GM12873 (cell line): Measurements from ENCODE around the gene KRT26.

Experiments
- CTCF ChIP-seq: IDR thresholded peaks from 2 replicates; pipeline ENCODE4 v1.5.1; 2012; ENCODE audit warnings: low read depth, mild to moderate bottlenecking, moderate library complexity, low read length, control low read depth; ENCODE audit not compliant: insufficient read depth; ENCODE audit errors: missing control alignments

Gene KRT26

GRCh38 chr17:40803617-40804082 is 31.6 kb upstream of the KRT26 start:
- peak; percentile 83 for TF ChIP-seq CTCF

- no peak for TF ChIP-seq CTCF
Measured at GRCh38 chr17:40801157-40801556, 29.2 kb upstream of the KRT26 start.

GRCh38 chr17:40800381-40800780 is 28.4 kb upstream of the KRT26 start:
- TF ChIP-seq CTCF = no peak

DNA sequence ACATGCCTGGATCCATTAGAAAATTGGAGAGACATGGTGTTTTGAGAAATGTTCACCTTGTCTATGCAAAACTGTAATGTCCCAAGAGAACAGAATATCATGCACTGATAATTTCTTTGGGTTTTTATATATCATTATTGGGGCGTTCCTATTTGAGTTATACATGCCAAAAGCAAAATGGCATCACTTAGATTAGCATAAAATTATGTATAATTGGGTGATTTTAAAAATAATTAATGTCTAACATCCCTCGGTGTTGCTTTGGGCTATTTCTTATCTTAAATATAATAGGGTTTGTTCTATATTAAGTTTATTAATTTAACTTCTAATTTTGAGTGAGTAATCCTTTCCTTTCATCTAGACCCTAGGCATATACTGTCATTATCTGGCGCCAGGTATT is 27.9 kb upstream of the KRT26 start, which contains the start of gene KRT28:
TSS of gene KRT28 (minus strand) at position 101 of the 400 bp plus-strand sequence. CDS start at position 35, 66 bp downstream.
- no peak for TF ChIP-seq CTCF

DNA sequence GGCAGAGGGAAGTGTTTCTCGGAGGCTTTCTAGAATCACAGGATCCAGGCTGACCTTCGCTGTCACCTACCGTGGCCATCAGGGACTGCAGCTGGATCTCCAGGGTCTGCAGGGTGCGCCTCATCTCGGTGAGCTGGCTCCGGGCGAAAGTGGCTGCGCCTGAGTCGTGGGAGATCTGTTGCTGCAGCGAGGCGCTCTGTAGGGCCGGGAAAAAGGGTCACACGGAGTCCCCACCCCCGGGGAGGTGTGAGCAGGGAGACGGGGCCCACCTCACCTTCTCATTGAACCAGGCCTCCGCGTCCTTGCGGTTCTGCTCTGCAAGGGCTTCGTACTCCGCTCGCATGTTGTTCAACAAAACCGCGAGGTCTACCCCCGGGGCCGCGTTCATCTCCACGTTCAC is 24.8 kb upstream of the KRT26 start:
- TF ChIP-seq CTCF = no peak

- TF ChIP-seq CTCF = no peak
Measured at GRCh38 chr17:40795019-40795667, 23.1 kb upstream of the KRT26 start.

DNA sequence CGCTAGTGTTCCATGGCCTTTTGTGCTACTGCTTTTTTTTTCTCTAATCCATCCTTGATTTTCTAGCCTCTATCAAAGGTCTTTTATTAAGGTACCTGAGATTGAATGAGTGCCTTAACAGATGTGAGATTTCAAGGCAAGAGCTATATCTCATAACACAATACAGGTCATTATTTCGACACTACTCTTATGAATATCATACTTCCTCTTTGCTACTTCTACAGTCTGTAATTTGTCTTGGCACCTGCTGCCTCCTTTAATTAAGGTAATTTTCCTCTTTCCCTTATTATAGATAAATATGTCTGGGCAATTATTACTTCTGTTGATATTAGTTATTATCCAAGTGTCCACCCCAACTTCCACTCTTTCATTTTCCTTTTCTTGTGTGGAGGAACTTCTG is 22.5 kb upstream of the KRT26 start:
- TF ChIP-seq CTCF = no peak
